Tibial nerve (tissue), 4 donors: ENCODE data around the gene EFNA4. TPM values are rescaled to one million over a fixed set of nuclear protein-coding genes. Genes with fewer than 3 reads are reported as not detected.

Source experiments
- DNase-seq, 2 donors: peaks; one replicate each; pipeline ENCODE4 v3.0.0-alpha.2; 2019; ENCODE audit warnings: low spot score in 2 of 2
- H3K27ac ChIP-seq, 4 donors: fragments of 200-600 bp; sonication (generic) in 3 of 4; one replicate each; pipeline ENCODE4 v1.5.1; 2017 to 2019; ENCODE audit warnings: mild to moderate bottlenecking in 1 of 4
- H3K27me3 ChIP-seq, 2 donors: fragments of 200-600 bp; sonication (generic) in 1 of 2; one replicate each; pipeline versions ENCODE4 v1.5.1 to v1.6.0; 2017 to 2019
- H3K36me3 ChIP-seq, 3 donors: fragments of 200-600 bp; sonication (generic); one replicate each; pipeline ENCODE4 v1.5.1; 2018 to 2019
- H3K4me1 ChIP-seq, 4 donors: fragments of 200-600 bp; sonication (generic) in 3 of 4; one replicate each; pipeline ENCODE4 v1.5.1; 2017 to 2019
- H3K4me3 ChIP-seq, 4 donors: fragments of 200-600 bp; sonication (generic) in 3 of 4; one replicate each; pipeline ENCODE4 v1.5.1; 2017 to 2019; ENCODE audit warnings: mild to moderate bottlenecking in 1 of 4, moderate library complexity in 1 of 4
- H3K9me3 ChIP-seq, 4 donors: fragments of 200-600 bp; sonication (generic) in 3 of 4; one replicate each; pipeline ENCODE4 v1.5.1; 2017 to 2019
- CTCF ChIP-seq, 5 experiments: fragments of 200-600 bp in 3 of 5; fragments of 450-650 bp in 2 of 5; sonication (generic) in 3 of 5; IDR thresholded peaks; one replicate each; pipeline ENCODE4 v1.5.1; 2016 to 2019; ENCODE audit warnings: antibody characterized with exemption in 5 of 5, mild to moderate bottlenecking in 3 of 5, moderate library complexity in 2 of 5
- EP300 ChIP-seq, 2 donors: sonication (generic); formaldehyde crosslinking; IDR thresholded peaks; one replicate each; pipeline ENCODE4 v1.6.1; 2017; ENCODE audit warnings: antibody characterized with exemption in 2 of 2, mild to moderate bottlenecking in 1 of 2
- POLR2A ChIP-seq, 2 donors: fragments of 450-650 bp; IDR thresholded peaks; one replicate each; pipeline ENCODE4 v1.6.1; 2017; ENCODE audit warnings: antibody characterized with exemption in 2 of 2, mild to moderate bottlenecking in 2 of 2, moderate library complexity in 2 of 2
- WGBS, 2 donors: methylation state at CpG; one replicate each; pipeline ENCODE4 v1.1.5; 2018; 5-methylcytosine and 5-hydroxymethylcytosine counted together
- total RNA-seq, 4 donors: library from RNA; depleted of rRNA; stranded (reverse); fragments of >200 nt; gene quantifications; one replicate each; pipeline ENCODE4 v1.1.0, GENCODE V29; 2016

EFNA4 gene
- total RNA-seq, 4 donors from 2014 or later = 0.87 to 4.2 (median 1.8) TPM

DNA sequence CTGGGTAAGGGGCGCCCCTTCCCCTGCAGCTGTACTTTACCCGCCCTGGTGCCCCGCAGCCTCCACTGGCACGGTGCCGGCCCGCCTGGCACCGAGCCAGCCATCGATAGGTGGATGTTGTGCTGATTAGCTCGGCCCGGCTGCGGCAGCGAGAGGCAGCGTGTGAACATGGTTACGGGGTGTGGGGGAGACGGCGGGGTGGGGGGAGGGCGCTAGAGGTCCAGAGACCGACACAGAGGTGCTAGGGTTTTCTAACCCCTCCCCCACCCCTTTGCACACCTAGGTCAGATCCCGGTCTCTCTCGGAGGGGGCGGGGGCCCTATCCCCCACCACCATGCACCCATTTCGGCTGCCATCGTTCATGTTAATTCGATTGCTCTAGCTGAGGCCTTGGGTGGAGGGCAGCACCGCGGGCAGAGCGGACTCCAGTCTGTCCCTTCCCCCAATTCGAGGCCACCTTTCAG lies 6.7 kb downstream of the EFNA4 start:
- Histone ChIP-seq H3K4me1 (peaks cover 0 to 24% (median 11%) of the 10 kb centered on the region in 4 donors), H3K9me3 (no peaks in the 10 kb centered on the region), H3K36me3 (peaks cover 0 to 14% (median 0%) of the 10 kb centered on the region in 3 donors), H3K27ac (peak overlapping the region in 2 of 4 donors; percentile 58 to 81), H3K4me3 (peak overlapping the region in 2 of 4 donors; percentile 44 to 57), H3K27me3 (no peaks in the 10 kb centered on the region)
- 38 to 46% methylated on average over 25 to 28 of the region's 28 CpGs for WGBS, 2 donors
- no peak for DNase-seq
- TF ChIP-seq POLR2A (IDR thresholded peaks at IDR 0.05) (no peak), CTCF (IDR thresholded peaks at IDR 0.05) (no peak), EP300 (IDR thresholded peaks at IDR 0.05) (no peak)

- Histone ChIP-seq H3K4me1 (peaks cover 0 to 24% (median 11%) of the 10 kb centered on the region in 4 donors), H3K27ac (peak overlapping the region; percentile 36 to 81 (median 69)), H3K9me3 (no peaks in the 10 kb centered on the region), H3K36me3 (peaks cover 0 to 14% (median 0%) of the 10 kb centered on the region in 3 donors), H3K4me3 (peak overlapping the region; percentile 33 to 57 (median 46)), H3K27me3 (no peaks in the 10 kb centered on the region)
- TF ChIP-seq CTCF (IDR thresholded peaks at IDR 0.05) (peak; percentile 16 to 49 (median 39)), POLR2A (IDR thresholded peaks at IDR 0.05) (peak in 1 of 2 donors; percentile 29), EP300 (IDR thresholded peaks at IDR 0.05) (peak in 1 of 2 donors; percentile 54)
- WGBS, 2 donors = 1 to 4% methylated on average over 39 to 58 of the region's 61 CpGs
- peak in 1 of 2 donors; percentile 45 for DNase-seq
Observed at GRCh38 chr1:155070721-155071569, 7.4 kb downstream of the EFNA4 start.

DNA sequence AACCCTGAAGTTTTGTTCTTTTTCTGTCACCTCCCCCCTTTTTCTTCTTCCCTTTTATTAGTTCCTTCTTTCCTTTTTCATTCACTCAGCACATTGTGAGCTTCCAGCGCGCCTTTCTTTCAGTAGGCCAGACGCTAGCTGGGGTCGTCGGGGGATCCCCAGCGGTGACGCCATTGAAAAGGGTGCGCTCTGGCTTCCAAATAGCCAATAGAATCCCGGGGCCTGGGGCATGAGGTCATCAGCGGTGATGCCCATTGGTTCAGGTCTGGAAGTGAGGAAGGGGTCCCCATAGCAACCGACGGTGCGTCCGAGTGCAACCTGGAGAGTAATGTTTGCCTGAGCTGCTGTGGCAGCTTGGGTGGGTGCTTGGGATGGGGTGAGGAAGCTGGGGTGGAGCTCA lies 8.2 kb downstream of the EFNA4 start:
- DNase-seq = no peak
- H3K9me3 ChIP-seq = no peaks in the 10 kb centered on the region
- no peak for TF ChIP-seq CTCF (IDR thresholded peaks at IDR 0.05)
- TF ChIP-seq POLR2A (IDR thresholded peaks at IDR 0.05) = no peak
- TF ChIP-seq EP300 (IDR thresholded peaks at IDR 0.05) = no peak
- H3K4me3 ChIP-seq = no peak overlapping the region
- H3K27ac ChIP-seq = peak overlapping the region in 3 of 4 donors; percentile 36 to 81 (median 80)
- H3K36me3 ChIP-seq = peaks cover 0 to 14% (median 0%) of the 10 kb centered on the region in 3 donors
- no peaks in the 10 kb centered on the region for H3K27me3 ChIP-seq
- peaks cover 0 to 24% (median 11%) of the 10 kb centered on the region in 4 donors for H3K4me1 ChIP-seq
- WGBS, 2 donors = 63 to 68% methylated on average over 14 of the region's 14 CpGs

- Histone ChIP-seq H3K9me3 (no peaks in the 10 kb centered on the region), H3K27ac (no peak overlapping the region), H3K4me1 (peaks cover 0 to 24% (median 11%) of the 10 kb centered on the region in 4 donors), H3K27me3 (no peaks in the 10 kb centered on the region), H3K36me3 (peaks cover 0 to 8% (median 0%) of the 10 kb centered on the region in 3 donors), H3K4me3 (no peak overlapping the region)
- 46 to 66% methylated on average over 7 of the region's 7 CpGs for WGBS, 2 donors
- DNase-seq = no peak
- TF ChIP-seq CTCF (IDR thresholded peaks at IDR 0.05) = no peak
- TF ChIP-seq POLR2A (IDR thresholded peaks at IDR 0.05) = no peak
- no peak for TF ChIP-seq EP300 (IDR thresholded peaks at IDR 0.05)
Observed at GRCh38 chr1:155072531-155073289, 9.2 kb downstream of the EFNA4 start.
